IMR-90 (cell line): ENCODE data around the gene FLT3. TPM values are rescaled to one million over a fixed set of nuclear protein-coding genes. Genes with fewer than 3 reads are reported as not detected.

Source experiments
- ATAC-seq: fragments of 200-7000 bp; cut with Tn5 transposase; 2 replicates; pipeline ENCODE4 v1.9.1; 2020; ENCODE audit warnings: low read depth, mild to moderate bottlenecking, moderate library complexity
- BruUV-seq: library from RNA; stranded (reverse); fragments of 400-500 nt; replicated peaks from 2 replicates; lab custom pipeline; 2021; lab: Mats Ljungman, UMichigan
- CTCF ChIA-PET: fragments of 300-600 bp; formaldehyde crosslinking; extraction: SDS; loops from one replicate; lab custom pipeline; 2021; ENCODE audit warnings: antibody characterized with exemption; lab: Yijun Ruan, JAX
- POLR2A ChIA-PET: fragments of 300-600 bp; sonication (Branson Sonifier 250); formaldehyde crosslinking; loops from one replicate; lab custom pipeline; 2022; ENCODE audit warnings: antibody characterized with exemption; ENCODE audit not compliant: unreplicated experiment; lab: Charles Lee
- DNase-seq: peaks from one replicate; pipeline ENCODE4 v3.0.0; 2013
- H2AFZ ChIP-seq: replicated peaks from 2 replicates; pipeline ENCODE3; 2013; ENCODE audit warnings: low read length, mild to moderate bottlenecking; ENCODE audit not compliant: poor library complexity
- H2AK5ac ChIP-seq: 2 replicates; pipeline ENCODE4 v1.6.1; 2013; ENCODE audit warnings: low read depth, low read length, inconsistent platforms
- H2AK9ac ChIP-seq: replicated peaks from 2 replicates; pipeline ENCODE3; 2013; ENCODE audit warnings: mild to moderate bottlenecking, low read depth, low read length, moderate library complexity; ENCODE audit not compliant: poor library complexity
- H2BK120ac ChIP-seq: 2 replicates; pipeline ENCODE4 v1.6.1; 2013; ENCODE audit warnings: low read depth, low read length, inconsistent platforms
- H2BK15ac ChIP-seq: 3 replicates; pipeline ENCODE4 v1.6.1; 2013; ENCODE audit warnings: low read depth, low read length, inconsistent platforms
- H2BK20ac ChIP-seq: 2 replicates; pipeline ENCODE4 v1.6.1; 2013; ENCODE audit warnings: low read depth, mild to moderate bottlenecking, inconsistent platforms, low read length, moderate library complexity
- H2BK5ac ChIP-seq: 2 replicates; pipeline ENCODE4 v1.6.1; 2013; ENCODE audit warnings: mild to moderate bottlenecking, low read depth, low read length, inconsistent platforms; ENCODE audit not compliant: poor library complexity, severe bottlenecking
- H3K14ac ChIP-seq: replicated peaks from 2 replicates; pipeline ENCODE4 v1.6.1; 2013; ENCODE audit warnings: low read depth, low read length, inconsistent platforms
- H3K18ac ChIP-seq: 2 replicates; pipeline ENCODE4 v1.6.1; 2013; ENCODE audit warnings: low read depth, low read length, control low read depth
- H3K23ac ChIP-seq: 2 replicates; pipeline ENCODE4 v1.6.1; 2013; ENCODE audit warnings: low read depth, low read length, inconsistent platforms
- H3K27ac ChIP-seq: 2 replicates; pipeline ENCODE4 v1.5.1; 2013; ENCODE audit warnings: mild to moderate bottlenecking, control low read depth, low read length; ENCODE audit not compliant: insufficient read depth
- H3K27me3 ChIP-seq: 2 replicates; pipeline ENCODE4 v1.6.1; 2013; ENCODE audit warnings: low read length; ENCODE audit not compliant: control insufficient read depth, insufficient read depth
- H3K36me3 ChIP-seq: 2 replicates; pipeline ENCODE4 v1.6.1; 2013; ENCODE audit warnings: low read length, mixed read lengths; ENCODE audit not compliant: control insufficient read depth, insufficient read depth
- H3K4ac ChIP-seq: 2 replicates; pipeline ENCODE4 v1.6.1; 2013; ENCODE audit warnings: low read depth, low read length, inconsistent platforms
- H3K4me1 ChIP-seq: 2 replicates; pipeline ENCODE4 v1.6.1; 2013; ENCODE audit warnings: low read length, mixed read lengths; ENCODE audit not compliant: control insufficient read depth, insufficient read depth
- H3K4me2 ChIP-seq: 2 replicates; pipeline ENCODE4 v1.6.1; 2013; ENCODE audit warnings: low read depth, mild to moderate bottlenecking, control low read depth, low read length, moderate library complexity
- H3K4me3 ChIP-seq: 2 replicates; pipeline ENCODE4 v1.5.1; 2013; ENCODE audit warnings: low read depth, mild to moderate bottlenecking, control low read depth, low read length, moderate library complexity; ENCODE audit not compliant: insufficient read depth
- H3K56ac ChIP-seq: 2 replicates; pipeline ENCODE4 v1.6.1; 2013; ENCODE audit warnings: low read length, inconsistent platforms; ENCODE audit not compliant: insufficient read depth; ENCODE audit errors: extremely low read depth
- H3K79me1 ChIP-seq, 2 experiments: 2 replicates each; pipeline ENCODE4 v1.6.1; 2013; ENCODE audit warnings: low read length in 2 of 2, inconsistent platforms in 1 of 2, low read depth in 1 of 2
- H3K9ac ChIP-seq: 2 replicates; pipeline ENCODE4 v1.6.1; 2013; ENCODE audit warnings: low read depth, low read length, control low read depth
- H3K9me1 ChIP-seq: 2 replicates; pipeline ENCODE4 v1.6.1; 2013; ENCODE audit warnings: low read length, inconsistent platforms; ENCODE audit not compliant: insufficient read depth
- H3K9me3 ChIP-seq: 2 replicates; pipeline ENCODE4 v1.6.1; 2013; ENCODE audit warnings: low read length; ENCODE audit not compliant: control insufficient read depth, insufficient read depth
- H4K20me1 ChIP-seq: 2 replicates; pipeline ENCODE4 v1.6.1; 2013; ENCODE audit warnings: low read length, inconsistent platforms; ENCODE audit not compliant: insufficient read depth
- H4K5ac ChIP-seq: 2 replicates; pipeline ENCODE4 v1.6.1; 2013; ENCODE audit warnings: mild to moderate bottlenecking, low read depth, low read length, control low read depth
- H4K8ac ChIP-seq, 2 experiments: 2 replicates each; pipeline ENCODE4 v1.6.1; 2013; ENCODE audit warnings: low read depth in 2 of 2, low read length in 2 of 2, control low read depth in 1 of 2, inconsistent platforms in 1 of 2
- H4K91ac ChIP-seq: 2 replicates; pipeline ENCODE4 v1.6.1; 2013; ENCODE audit warnings: low read depth, low read length, inconsistent platforms; ENCODE audit not compliant: insufficient read depth
- FOS ChIP-seq: fragments of 150-350 bp; IDR thresholded peaks from 2 replicates; pipeline ENCODE4 v1.6.1; 2016; ENCODE audit warnings: low read depth, low read length
- RFX5 ChIP-seq: IDR thresholded peaks from 2 replicates; pipeline ENCODE4 v1.8.0; 2012; ENCODE audit warnings: low read depth, mild to moderate bottlenecking, low read length, moderate library complexity
- WGBS, 2 experiments: methylation state at CpG; one replicate each; pipeline versions ENCODE4 v1.1.5 to v1.1.7; 2013; ENCODE audit warnings: missing lambda C conversion rate in 2 of 2; ENCODE audit not compliant: insufficient read length in 1 of 2; ENCODE audit errors: extremely low coverage in 2 of 2; 5-methylcytosine and 5-hydroxymethylcytosine counted together
- dilution Hi-C: fragments of 300-500 bp; cut with HindIII; formaldehyde crosslinking; loops from one replicate; pipeline ENCODE4 v1.14.3; 2018; ENCODE audit warnings: low sequenced_read_pairs; ENCODE audit not compliant: unreplicated experiment
- in situ Hi-C: fragments of 300-500 bp; cut with MboI; formaldehyde crosslinking; loops from 3 replicates; pipeline ENCODE4 v1.14.3; 2019; ENCODE audit warnings: low sequenced_read_pairs, inconsistent platforms, mixed read lengths
- intact Hi-C: fragments of 100-400 bp; cut with micrococcal nuclease; formaldehyde crosslinking; loops from 2 replicates; pipeline ENCODE4 v1.10.0; 2022
- polyA plus RNA-seq, 3 experiments: library from polyadenylated mRNA; depleted of rRNA; stranded (reverse); fragments of >200 nt; gene quantifications; 2 replicates each; pipeline ENCODE4 v1.2.3, GENCODE V29; 2012; ENCODE audit warnings: low replicate concordance in 1 of 3
- total RNA-seq: library from RNA; depleted of rRNA; stranded (reverse); fragments of >200 nt; gene quantifications from 2 replicates; pipeline ENCODE4 v1.2.3, GENCODE V29; 2012

Gene FLT3
- total and polyA plus RNA-seq, 2 of the 4 experiments (the other 2 are of a cell fraction): not detected

GRCh38 chr13:28047757-28048388 is 52.5 kb downstream of the FLT3 start:
- peak; percentile 7; the same call in 1 of the 2 replicates for ATAC-seq

More at GRCh38 chr13:28047757-28048388, 52.5 kb downstream of the FLT3 start:
- CTCF ChIA-PET: no interaction called here
- Histone ChIP-seq H3K79me1 (no peaks in the 10 kb centered on the region), H3K27me3 (no peaks in the 10 kb centered on the region), H2BK15ac (no peak overlapping the region), H3K27ac (no peak overlapping the region), H3K23ac (no peak overlapping the region), H3K4me2 (peak overlapping the region; percentile 13; the same call in 1 of the 2 replicates), H3K4me3 (no peak overlapping the region), H4K8ac (peak overlapping the region in 1 of 2 experiments; percentile 51; a peak in 2 of 4 replicates), H2BK20ac (peak overlapping the region; percentile 90), H4K5ac (peak overlapping the region; percentile 50; the same call in 1 of the 2 replicates), H3K14ac (0 out of 2 replicates have a peak overlapping the region, but pooled peaks have one; percentile 51), H3K56ac (no peak overlapping the region), H3K18ac (peak overlapping the region; percentile 62; the same call in 1 of the 2 replicates), H4K91ac (0 out of 2 replicates have a peak overlapping the region, but pooled peaks have one; percentile 38), H2AK9ac (no peak overlapping the region), H3K9ac (no peak overlapping the region), H3K9me3 (no peaks in the 10 kb centered on the region), H2BK5ac (peak overlapping the region; percentile 87), H3K4me1 (peaks cover 7% of the 10 kb centered on the region), H3K4ac (peak overlapping the region; percentile 48; the same call in 1 of the 2 replicates), H3K9me1 (0 out of 2 replicates have a peak, but pooled peaks cover 3% of the 10 kb centered on the region), H3K36me3 (no peaks in the 10 kb centered on the region), H4K20me1 (no peaks in the 10 kb centered on the region), H2AK5ac (no peak overlapping the region), H2AFZ (no peak overlapping the region), H2BK120ac (peak overlapping the region; percentile 75; the same call in 1 of the 2 replicates)
- dilution Hi-C loops: no loop called here
- peak; percentile 79 for DNase-seq
- intact Hi-C loops: loop anchor here (10.0 kb wide), 1 partner anchor 607 kb away; the partner anchor contains the start of gene POMP
- POLR2A ChIA-PET: no interaction called here
- WGBS, 2 experiments: no CpG with 5 or more reads among the region's 7 CpGs
- BruUV-seq: no TSS peak
- in situ Hi-C loops: no loop called here
- TF ChIP-seq RFX5 (no peak), FOS (0 out of 2 replicates have a peak, but pooled peaks have one; percentile 17)
